Stomach (tissue), 9 donors: ENCODE data around the gene SOX10. TPM values are rescaled to one million over a fixed set of nuclear protein-coding genes. Genes with fewer than 3 reads are reported as not detected.

ENCODE experiments used
- DNase-seq, 2 donors: peaks; one replicate each; pipeline versions ENCODE4 v3.0.0 to v3.0.0-alpha.2; 2013 to 2019
- H3K27ac ChIP-seq, 5 donors: fragments of 200-600 bp in 4 of 5; sonication (generic) in 4 of 5; one replicate each; pipeline ENCODE4 v1.5.1; 2013 to 2019; ENCODE audit warnings: mild to moderate bottlenecking in 1 of 5, moderate library complexity in 1 of 5
- H3K27me3 ChIP-seq, 3 donors: fragments of 200-600 bp; sonication (generic); one replicate each; pipeline ENCODE4 v1.5.1; 2017 to 2019; ENCODE audit warnings: mixed run types in 1 of 3
- H3K36me3 ChIP-seq, 4 donors: fragments of 200-600 bp; sonication (generic); 1 replicate in 3 of 4; 2 replicates in 1 of 4; pipeline ENCODE4 v1.5.1; 2016 to 2019
- H3K4me1 ChIP-seq, 4 donors: fragments of 200-600 bp; sonication (generic); one replicate each; pipeline ENCODE4 v1.5.1; 2016 to 2019
- H3K4me3 ChIP-seq, 4 donors: fragments of 200-600 bp; sonication (generic) in 3 of 4; one replicate each; pipeline ENCODE4 v1.5.1; 2016 to 2019; ENCODE audit warnings: mild to moderate bottlenecking in 1 of 4
- H3K9me3 ChIP-seq, 4 donors: fragments of 200-600 bp; sonication (generic); one replicate each; pipeline ENCODE4 v1.5.1; 2016 to 2019
- EP300 ChIP-seq: sonication (generic); formaldehyde crosslinking; IDR thresholded peaks from one replicate; pipeline ENCODE4 v1.6.1; 2017; ENCODE audit warnings: antibody characterized with exemption
- POLR2A ChIP-seq, 4 donors: fragments of 450-650 bp; IDR thresholded peaks; one replicate each; pipeline ENCODE4 v1.6.1; 2016; ENCODE audit warnings: antibody characterized with exemption in 4 of 4, control low read depth in 2 of 4, mild to moderate bottlenecking in 1 of 4, moderate library complexity in 1 of 4
- POLR2AphosphoS5 ChIP-seq, 3 donors: sonication (generic); formaldehyde crosslinking; IDR thresholded peaks; one replicate each; pipeline ENCODE4 v1.6.1; 2016; ENCODE audit warnings: antibody characterized with exemption in 3 of 3
- WGBS, 5 donors: extraction: QIAGEN DNeasy Blood & Tissue Kit in 3 of 5; methylation state at CpG; one replicate each; pipeline versions ENCODE4 v1.1.5 to v1.1.7; 2013 to 2018; 5-methylcytosine and 5-hydroxymethylcytosine counted together
- intact Hi-C: fragments of 100-400 bp; cut with DNase I; formaldehyde crosslinking; loops from one replicate; pipeline ENCODE4 v1.15.1; 2023; ENCODE audit warnings: low total_unique reads
- polyA plus RNA-seq, 3 donors: library from polyadenylated mRNA; stranded (reverse); fragments of 200-250 nt; gene quantifications; one replicate each; pipeline ENCODE4 v1.2.3, GENCODE V29; 2013
- total RNA-seq, 5 donors: library from RNA; depleted of rRNA; stranded (reverse); fragments of >200 nt; gene quantifications; one replicate each; pipeline versions ENCODE4 v1.1.0 to v1.2.3, GENCODE V29; 2014 to 2016
- TF ChIP-seq, protein P1 (sequence below), 7 experiments: fragments of 450-650 bp in 4 of 7; fragments of 200-600 bp in 3 of 7; sonication (generic) in 3 of 7; IDR thresholded peaks; one replicate each; pipeline ENCODE4 v1.5.1; 2016 to 2019; ENCODE audit warnings: antibody characterized with exemption in 7 of 7, control low read depth in 2 of 7, mild to moderate bottlenecking in 1 of 7
- donor health status: healthy with polysubstance abuse.
- donor health status: Bipolar disorder and iron deficiency.
- donor health status: healthy.

Gene SOX10
- total and polyA plus RNA-seq, 8 donors: 1.7 to 4.9 (median 3.0) TPM; not detected in 2

DNA sequence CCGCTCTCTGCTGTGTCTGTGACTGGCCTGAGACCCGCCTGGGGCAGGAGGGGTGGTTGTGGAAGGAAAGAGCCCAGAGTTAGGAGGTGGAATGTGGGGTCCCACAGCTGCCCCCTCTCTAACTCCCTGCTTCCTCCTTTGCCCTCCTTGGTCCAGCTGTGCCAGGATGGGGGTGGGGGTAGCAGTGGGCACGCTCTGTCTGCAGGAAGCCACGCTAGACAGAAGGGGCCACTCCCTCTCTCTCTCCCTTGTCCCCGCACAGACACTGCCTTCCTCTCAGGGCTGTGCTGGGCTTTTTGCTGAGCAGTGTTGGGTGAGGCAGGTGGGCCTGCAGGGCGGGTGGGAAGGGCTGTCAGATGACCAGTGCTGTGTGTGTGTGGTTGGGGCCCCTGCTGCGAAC is 2.0 kb upstream of the SOX10 start:
- Histone ChIP-seq H3K36me3 (peaks cover 0 to 19% (median 7%) of the 10 kb centered on the region in 4 donors), H3K4me3 (no peak overlapping the region), H3K4me1 (peaks cover 0 to 6% (median 0%) of the 10 kb centered on the region in 4 donors), H3K27me3 (no peaks in the 10 kb centered on the region), H3K9me3 (no peaks in the 10 kb centered on the region), H3K27ac (no peak overlapping the region)
- WGBS, 5 donors: 79 to 89% (median 84%) methylated on average over 4 to 7 of the region's 7 CpGs
- intact Hi-C loops: no loop called here
- TF ChIP-seq POLR2AphosphoS5 (IDR thresholded peaks at IDR 0.05) (no peak), POLR2A (IDR thresholded peaks at IDR 0.05) (no peak), EP300 (no peak)
- TF ChIP-seq, protein P1, sequence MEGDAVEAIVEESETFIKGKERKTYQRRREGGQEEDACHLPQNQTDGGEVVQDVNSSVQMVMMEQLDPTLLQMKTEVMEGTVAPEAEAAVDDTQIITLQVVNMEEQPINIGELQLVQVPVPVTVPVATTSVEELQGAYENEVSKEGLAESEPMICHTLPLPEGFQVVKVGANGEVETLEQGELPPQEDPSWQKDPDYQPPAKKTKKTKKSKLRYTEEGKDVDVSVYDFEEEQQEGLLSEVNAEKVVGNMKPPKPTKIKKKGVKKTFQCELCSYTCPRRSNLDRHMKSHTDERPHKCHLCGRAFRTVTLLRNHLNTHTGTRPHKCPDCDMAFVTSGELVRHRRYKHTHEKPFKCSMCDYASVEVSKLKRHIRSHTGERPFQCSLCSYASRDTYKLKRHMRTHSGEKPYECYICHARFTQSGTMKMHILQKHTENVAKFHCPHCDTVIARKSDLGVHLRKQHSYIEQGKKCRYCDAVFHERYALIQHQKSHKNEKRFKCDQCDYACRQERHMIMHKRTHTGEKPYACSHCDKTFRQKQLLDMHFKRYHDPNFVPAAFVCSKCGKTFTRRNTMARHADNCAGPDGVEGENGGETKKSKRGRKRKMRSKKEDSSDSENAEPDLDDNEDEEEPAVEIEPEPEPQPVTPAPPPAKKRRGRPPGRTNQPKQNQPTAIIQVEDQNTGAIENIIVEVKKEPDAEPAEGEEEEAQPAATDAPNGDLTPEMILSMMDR (IDR thresholded peaks at IDR 0.05): no peak
- DNase-seq: no peak

DNA sequence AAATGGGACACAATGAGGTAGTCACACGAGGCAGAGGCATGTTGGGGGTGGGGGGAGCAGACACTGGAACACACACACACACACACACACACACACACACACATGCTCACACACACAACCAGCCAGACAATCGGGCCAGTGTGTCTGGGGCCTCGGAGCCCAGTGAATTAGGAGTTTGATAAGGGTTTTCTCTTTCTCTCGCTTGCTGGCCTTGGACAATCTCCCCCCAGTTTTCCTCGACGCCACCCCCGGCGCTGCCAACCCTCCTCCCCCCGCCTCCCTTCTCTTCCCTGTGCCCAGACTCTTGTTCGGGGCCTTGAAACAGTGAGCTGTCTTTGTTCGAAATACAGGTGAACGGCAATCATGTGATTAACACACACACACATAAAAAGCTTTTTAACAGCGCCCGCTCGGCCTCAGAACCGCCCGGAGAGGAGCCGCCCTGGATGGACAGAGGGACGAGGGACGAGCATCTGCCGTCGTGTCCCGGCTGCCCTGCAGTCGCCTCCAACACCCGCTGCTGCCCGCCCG is 1.5 kb upstream of the SOX10 start:
- no peak for TF ChIP-seq POLR2AphosphoS5 (IDR thresholded peaks at IDR 0.05)
- TF ChIP-seq EP300: no peak
- TF ChIP-seq, protein P1 (IDR thresholded peaks at IDR 0.05): no peak
- TF ChIP-seq POLR2A (IDR thresholded peaks at IDR 0.05): no peak
- peak in 1 of 2 donors; percentile 62 for DNase-seq
- Histone ChIP-seq H3K27me3 (no peaks in the 10 kb centered on the region), H3K36me3 (peaks cover 0 to 24% (median 7%) of the 10 kb centered on the region in 4 donors), H3K4me3 (no peak overlapping the region), H3K9me3 (no peaks in the 10 kb centered on the region), H3K27ac (no peak overlapping the region), H3K4me1 (peaks cover 0 to 6% (median 0%) of the 10 kb centered on the region in 4 donors)
- 76 to 93% (median 83%) methylated on average over 24 to 27 of the region's 27 CpGs for WGBS, 5 donors
- intact Hi-C loops: no loop called here

DNA sequence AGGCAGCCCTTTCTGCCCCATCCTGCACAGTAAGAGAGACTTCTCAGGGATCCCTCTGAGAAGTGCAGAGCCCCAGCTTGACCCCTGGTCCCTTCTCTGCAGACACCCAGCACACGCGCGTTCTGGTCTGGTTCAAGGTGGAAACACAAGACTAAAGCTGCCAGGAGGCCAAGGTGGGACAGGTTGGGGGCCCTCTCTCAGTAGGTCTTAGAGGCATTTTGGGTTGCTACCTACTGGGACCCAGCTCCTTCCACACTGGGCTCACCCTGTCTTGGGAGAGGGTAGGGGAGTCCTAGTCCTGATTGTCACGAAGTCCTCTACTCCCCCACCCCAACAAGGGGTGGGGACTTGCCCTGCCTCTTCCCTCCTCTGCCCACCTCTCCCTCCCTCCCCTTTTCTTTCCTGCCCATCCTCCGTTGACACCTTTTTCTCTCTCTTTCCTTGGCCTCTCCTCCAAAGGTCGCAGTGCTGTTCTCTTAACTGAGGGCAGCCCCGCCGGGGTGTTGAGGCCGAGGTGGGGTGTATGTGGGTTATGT is 763 bp upstream of the SOX10 start:
- no peaks in the 10 kb centered on the region for H3K27me3 ChIP-seq
- no peak overlapping the region for H3K27ac ChIP-seq
- no peaks in the 10 kb centered on the region for H3K9me3 ChIP-seq
- no peak overlapping the region for H3K4me3 ChIP-seq
- H3K36me3 ChIP-seq: peaks cover 0 to 31% (median 7%) of the 10 kb centered on the region in 4 donors
- 87 to 92% (median 89%) methylated on average over 9 of the region's 9 CpGs for whole genome bisulfite sequencing, 5 donors
- DNase-seq: no peak
- intact Hi-C loops: no loop called here
- peaks cover 0 to 2% (median 0%) of the 10 kb centered on the region in 4 donors for H3K4me1 ChIP-seq
- TF ChIP-seq, protein P1 (IDR thresholded peaks at IDR 0.05): no peak
- TF ChIP-seq POLR2AphosphoS5 (IDR thresholded peaks at IDR 0.05): no peak
- no peak for TF ChIP-seq POLR2A (IDR thresholded peaks at IDR 0.05)
- TF ChIP-seq EP300: no peak

DNA sequence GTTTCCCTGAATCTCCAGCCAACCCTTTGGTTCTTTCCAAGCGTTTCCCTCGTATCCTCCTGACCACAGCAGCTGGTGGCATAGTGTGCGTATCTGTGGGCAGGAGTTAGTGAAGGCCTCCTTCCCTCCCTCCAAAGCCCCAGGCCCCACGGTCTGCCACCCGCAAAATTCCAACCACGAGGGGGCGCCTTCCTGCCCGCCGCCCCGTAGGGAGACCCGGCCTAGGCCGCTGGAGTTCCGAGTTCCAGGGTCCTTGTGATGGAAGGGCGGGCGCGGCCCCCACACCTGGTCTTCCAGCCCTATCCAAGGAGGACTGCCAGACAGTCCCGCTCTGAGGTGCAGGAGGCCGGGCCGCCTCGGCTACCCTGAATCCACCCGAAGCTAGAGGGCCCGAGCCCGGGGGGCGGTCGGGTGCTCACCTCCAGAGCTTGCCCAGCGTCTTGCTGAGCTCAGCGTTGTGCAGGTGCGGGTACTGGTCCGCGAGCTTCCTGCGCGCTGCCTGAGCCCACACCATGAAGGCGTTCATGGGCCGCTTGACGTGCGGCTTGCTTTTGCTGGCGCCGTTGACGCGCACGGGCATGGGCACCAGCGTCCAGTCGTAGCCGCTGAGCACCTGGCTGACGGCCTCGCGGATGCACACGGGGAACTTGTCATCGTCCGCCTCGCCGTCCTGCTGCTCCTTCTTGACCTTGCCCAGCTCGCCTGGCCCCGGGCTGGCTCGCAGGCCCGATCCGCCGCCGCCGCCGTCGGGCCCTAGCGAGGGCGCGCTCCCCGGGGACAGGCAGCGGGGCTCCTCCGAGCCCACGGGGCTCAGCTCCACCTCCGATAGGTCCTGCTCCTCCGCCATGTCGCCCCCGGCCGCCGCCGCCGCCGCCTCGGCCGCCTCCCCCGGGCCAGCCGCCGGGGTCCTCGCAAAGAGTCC is 1.2 kb downstream of the SOX10 start:
- H3K9me3 ChIP-seq: no peaks in the 10 kb centered on the region
- H3K27ac ChIP-seq: peak overlapping the region in 1 of 5 donors; percentile 34
- intact Hi-C loops: no loop called here
- H3K4me3 ChIP-seq: peak overlapping the region in 3 of 4 donors; percentile 8 to 21 (median 12)
- H3K4me1 ChIP-seq: no peaks in the 10 kb centered on the region
- TF ChIP-seq POLR2A (IDR thresholded peaks at IDR 0.05) (no peak), EP300 (no peak), POLR2AphosphoS5 (IDR thresholded peaks at IDR 0.05) (no peak)
- TF ChIP-seq, protein P1 (IDR thresholded peaks at IDR 0.05): no peak
- DNase-seq: peak in 1 of 2 donors; percentile 44
- peaks cover 0 to 39% (median 7%) of the 10 kb centered on the region in 4 donors for H3K36me3 ChIP-seq
- WGBS, 5 donors: 62 to 71% (median 66%) methylated on average over 58 to 84 of the region's 84 CpGs
- H3K27me3 ChIP-seq: no peaks in the 10 kb centered on the region
